Measurements from ENCODE around the gene DHCR24. TPM values are rescaled to one million over a fixed set of nuclear protein-coding genes. Genes with fewer than 3 reads are reported as not detected.
A peak's percentile ranks its signal among the peaks of the same experiment; 100 is the strongest.

Gene DHCR24
- total and polyA plus RNA-seq, 2 of the 13 experiments (the other 11 are each of a cell fraction or from before 2014, with no cell fraction given), result 374 to 448 TPM

DNA sequence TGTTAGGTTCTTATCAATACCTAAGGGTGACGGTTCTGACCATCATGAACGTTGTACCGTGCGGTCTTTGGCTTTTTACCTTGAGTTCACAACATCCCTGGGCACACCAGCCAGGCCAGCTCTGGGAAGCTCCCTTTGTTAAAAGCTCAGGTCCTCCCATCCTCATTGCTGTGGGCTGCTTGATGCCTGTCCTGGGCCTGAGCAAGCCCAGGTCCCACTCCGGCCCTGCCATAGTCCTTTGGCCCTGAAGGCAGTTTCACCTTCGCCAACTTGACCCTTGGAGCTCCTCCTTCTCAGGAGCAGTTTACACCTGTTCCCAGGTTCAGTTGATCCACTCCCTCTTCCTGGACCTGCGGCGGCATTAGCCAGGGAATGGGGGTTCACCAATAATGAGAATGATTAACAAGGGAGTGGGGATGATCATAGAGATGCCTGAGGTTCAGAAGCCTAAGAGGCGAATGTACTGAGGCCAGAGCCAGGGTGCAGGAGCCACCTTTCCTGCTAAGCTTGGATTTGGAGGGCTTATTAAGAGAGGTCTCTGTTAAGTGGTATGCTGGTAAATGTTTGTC, 40.2 kb downstream of the DHCR24 start:
- no peak for DNase-seq (ENCODE audit: low spot score)
- peak; percentile 37 for ATAC-seq
- WGBS (ENCODE audit: low lambda C conversion rate), result 83% methylated on average over 9 of the region's 9 CpGs
- H3K27me3 ChIP-seq (ENCODE audit: control insufficient read depth in 1 of 2, insufficient read depth in 2 of 2, low read length in 2 of 2), result no peaks in the 10 kb centered on the region
- no peaks in the 10 kb centered on the region for H3K9me3 ChIP-seq (ENCODE audit: low read length)
- H4K20me1 ChIP-seq (ENCODE audit: insufficient read depth, low read length), result peaks cover 24% of the 10 kb centered on the region
- H3K79me2 ChIP-seq (ENCODE audit: insufficient read depth, low read length), result no peaks in the 10 kb centered on the region
- in situ Hi-C loops (cut with HindIII; ENCODE audit: extremely low pct_ligation_motif_present, low pct_unique_long_range_greater_than_20kb) (no loop called here), intact Hi-C loops (cut with micrococcal nuclease; ENCODE audit: unreplicated experiment) (loop anchor here (5.0 kb wide), 1 partner anchor 41 kb away; the partner anchor contains the start of gene DHCR24)
- no peak overlapping the region for H2AFZ ChIP-seq (ENCODE audit: low read length)
- H3K27ac ChIP-seq (ENCODE audit: extremely low read length, insufficient read depth, low read length), result no peak overlapping the region
- ChIA-PET POLR2A (interaction anchor here (1.0 to 6.6 kb wide), 4 partner anchors 15 to 41 kb away, joined by 3 to 52 read pairs (median 28); partner anchors contain the start of gene DHCR24), CTCF (ENCODE audit: low intra/inter-chr PET ratio, low total read pairs) (no interaction called here)
- no peak for FAIRE-seq
- H3K4me2 ChIP-seq (ENCODE audit: low read depth, low read length), result no peak overlapping the region
- H3K4me3 ChIP-seq (replicated peaks in 1 of 3; ENCODE audit: insufficient read depth in 1 of 3, low read depth in 2 of 3, low read length in 3 of 3), result no peak overlapping the region
- peaks cover 7% of the 10 kb centered on the region; the same call in 1 of the 2 replicates for H3K4me1 ChIP-seq (ENCODE audit: insufficient read depth, low read length)
- no TSS peak for BruUV-seq (replicated peaks)
- peaks cover 21 to 27% of the 10 kb centered on the region in 2 experiments for H3K36me3 ChIP-seq (replicated peaks in 1 of 2; ENCODE audit: control insufficient read depth in 1 of 2, insufficient read depth in 2 of 2, low read length in 2 of 2)
- H3K9ac ChIP-seq (ENCODE audit: insufficient read depth, low read depth, low read length), result no peak overlapping the region
- 0 out of 2 replicates have a peak, but pooled peaks have one; percentile 35 for TF ChIP-seq ZFP90 (CRISPR knock-in tag; IDR thresholded peaks at IDR 0.05; ENCODE audit: borderline replicate concordance)
- TF ChIP-seq SOX6 (IDR thresholded peaks at IDR 0.05), result no peak
- TF ChIP-seq SOX6 (CRISPR knock-in tag; IDR thresholded peaks at IDR 0.05), result 0 out of 2 replicates have a peak, but pooled peaks have one; percentile 16
- TF ChIP-seq AGO2 (optimal IDR thresholded peaks at IDR 0.05; ENCODE audit: low read depth, low read length), result peak; percentile 48
- TF ChIP-seq BORCS8-MEF2B (CRISPR knock-in tag; IDR thresholded peaks at IDR 0.05), result no peak
- TF ChIP-seq ZNF501 (CRISPR knock-in tag; IDR thresholded peaks at IDR 0.05), result peak; percentile 48; the same call in 1 of the 2 replicates
- peak; percentile 16 for TF ChIP-seq ZEB1 (IDR thresholded peaks at IDR 0.05; ENCODE audit: insufficient replicate concordance, low read depth)
- peak; percentile 14; the same call in 1 of the 2 replicates for TF ChIP-seq POLR2AphosphoS2 (IDR thresholded peaks at IDR 0.05; ENCODE audit: low read depth, low read length)
- peak; percentile 30; the same call in 1 of the 2 replicates for TF ChIP-seq JUND (CRISPR knock-in tag; IDR thresholded peaks at IDR 0.05)
- no peak for TF ChIP-seq RNF2 (conservative IDR thresholded peaks at IDR 0.05; ENCODE audit: low read depth)
- 0 out of 2 replicates have a peak, but pooled peaks have one; percentile 39 for TF ChIP-seq ZFP36L1 (CRISPR knock-in tag; IDR thresholded peaks at IDR 0.05)
- TF ChIP-seq, protein P1, sequence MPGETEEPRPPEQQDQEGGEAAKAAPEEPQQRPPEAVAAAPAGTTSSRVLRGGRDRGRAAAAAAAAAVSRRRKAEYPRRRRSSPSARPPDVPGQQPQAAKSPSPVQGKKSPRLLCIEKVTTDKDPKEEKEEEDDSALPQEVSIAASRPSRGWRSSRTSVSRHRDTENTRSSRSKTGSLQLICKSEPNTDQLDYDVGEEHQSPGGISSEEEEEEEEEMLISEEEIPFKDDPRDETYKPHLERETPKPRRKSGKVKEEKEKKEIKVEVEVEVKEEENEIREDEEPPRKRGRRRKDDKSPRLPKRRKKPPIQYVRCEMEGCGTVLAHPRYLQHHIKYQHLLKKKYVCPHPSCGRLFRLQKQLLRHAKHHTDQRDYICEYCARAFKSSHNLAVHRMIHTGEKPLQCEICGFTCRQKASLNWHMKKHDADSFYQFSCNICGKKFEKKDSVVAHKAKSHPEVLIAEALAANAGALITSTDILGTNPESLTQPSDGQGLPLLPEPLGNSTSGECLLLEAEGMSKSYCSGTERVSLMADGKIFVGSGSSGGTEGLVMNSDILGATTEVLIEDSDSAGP (CRISPR knock-in tag; IDR thresholded peaks at IDR 0.05; ENCODE audit: borderline replicate concordance), result peak; percentile 50; the same call in 1 of the 2 replicates
- peak; percentile 42; the same call in 1 of the 2 replicates for TF ChIP-seq AKAP8 (CRISPR knock-in tag; IDR thresholded peaks at IDR 0.05)
- peak; percentile 48 for TF ChIP-seq POLR2G (IDR thresholded peaks at IDR 0.05; ENCODE audit: low read depth, low read length)
- 0 out of 2 replicates have a peak, but pooled peaks have one; percentile 1 for TF ChIP-seq POLR2AphosphoS5 (IDR thresholded peaks at IDR 0.05; ENCODE audit: low read depth, low read length)
- TF ChIP-seq, protein P2, sequence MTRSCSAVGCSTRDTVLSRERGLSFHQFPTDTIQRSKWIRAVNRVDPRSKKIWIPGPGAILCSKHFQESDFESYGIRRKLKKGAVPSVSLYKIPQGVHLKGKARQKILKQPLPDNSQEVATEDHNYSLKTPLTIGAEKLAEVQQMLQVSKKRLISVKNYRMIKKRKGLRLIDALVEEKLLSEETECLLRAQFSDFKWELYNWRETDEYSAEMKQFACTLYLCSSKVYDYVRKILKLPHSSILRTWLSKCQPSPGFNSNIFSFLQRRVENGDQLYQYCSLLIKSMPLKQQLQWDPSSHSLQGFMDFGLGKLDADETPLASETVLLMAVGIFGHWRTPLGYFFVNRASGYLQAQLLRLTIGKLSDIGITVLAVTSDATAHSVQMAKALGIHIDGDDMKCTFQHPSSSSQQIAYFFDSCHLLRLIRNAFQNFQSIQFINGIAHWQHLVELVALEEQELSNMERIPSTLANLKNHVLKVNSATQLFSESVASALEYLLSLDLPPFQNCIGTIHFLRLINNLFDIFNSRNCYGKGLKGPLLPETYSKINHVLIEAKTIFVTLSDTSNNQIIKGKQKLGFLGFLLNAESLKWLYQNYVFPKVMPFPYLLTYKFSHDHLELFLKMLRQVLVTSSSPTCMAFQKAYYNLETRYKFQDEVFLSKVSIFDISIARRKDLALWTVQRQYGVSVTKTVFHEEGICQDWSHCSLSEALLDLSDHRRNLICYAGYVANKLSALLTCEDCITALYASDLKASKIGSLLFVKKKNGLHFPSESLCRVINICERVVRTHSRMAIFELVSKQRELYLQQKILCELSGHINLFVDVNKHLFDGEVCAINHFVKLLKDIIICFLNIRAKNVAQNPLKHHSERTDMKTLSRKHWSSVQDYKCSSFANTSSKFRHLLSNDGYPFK (CRISPR knock-in tag; IDR thresholded peaks at IDR 0.05; ENCODE audit: borderline replicate concordance), result no peak
- TF ChIP-seq SAFB2 (CRISPR knock-in tag; IDR thresholded peaks at IDR 0.05; ENCODE audit: borderline replicate concordance, low read depth), result 0 out of 2 replicates have a peak, but pooled peaks have one; percentile 36
- peak; percentile 91; the same call in 1 of the 2 replicates for TF ChIP-seq PAF1 (CRISPR knock-in tag; IDR thresholded peaks at IDR 0.05)
- TF ChIP-seq ZNF605 (CRISPR knock-in tag; IDR thresholded peaks at IDR 0.05), result peak; percentile 40; the same call in 1 of the 2 replicates
- TF ChIP-seq ZMYM2 (CRISPR knock-in tag; IDR thresholded peaks at IDR 0.05), result no peak
- peak in 1 of 2 experiments; percentile 31; a peak in 1 of 4 replicates for TF ChIP-seq POLR2A (IDR thresholded peaks at IDR 0.05; ENCODE audit: insufficient read depth in 1 of 2, low read depth in 2 of 2, low read length in 2 of 2)

All from HepG2 (cell line).